CD4-positive, alpha-beta T cell (primary cell): ENCODE data around the gene ARSG. TPM values are rescaled to one million over a fixed set of nuclear protein-coding genes. Genes with fewer than 3 reads are reported as not detected.

Experiments
- ATAC-seq: fragments of 200-7000 bp; cut with Tn5 transposase; one replicate; pipeline ENCODE4 v1.10.0; 2022; ENCODE audit warnings: mild to moderate bottlenecking; ENCODE audit not compliant: poor library complexity
- CTCF ChIA-PET: fragments of 350-600 bp; sonication (Branson Sonifier 250); formaldehyde crosslinking; loops from one replicate; lab custom pipeline; 2021; ENCODE audit warnings: antibody characterized with exemption, inconsistent platforms; lab: Charles Lee
- POLR2A ChIA-PET: fragments of 350-600 bp; sonication (Branson Sonifier 250); formaldehyde crosslinking; loops from one replicate; lab custom pipeline; 2021; ENCODE audit warnings: antibody characterized with exemption, inconsistent platforms; lab: Charles Lee
- DNase-seq, 14 experiments: peaks; one replicate each; pipeline ENCODE4 v3.0.0-alpha.2; 2013 to 2020; ENCODE audit warnings: mixed read lengths in 2 of 14
- H3K27ac ChIP-seq, 2 donors: one replicate each; pipeline versions ENCODE4 v1.5.1 to v1.7.0; 2013; ENCODE audit warnings: low read length in 2 of 2, low read depth in 1 of 2, mild to moderate bottlenecking in 1 of 2
- H3K27me3 ChIP-seq, 2 experiments: 1 replicate in 1 of 2; 2 replicates in 1 of 2; pipeline versions ENCODE4 v1.6.1 to v1.7.0; 2013; ENCODE audit warnings: low read length in 2 of 2, control low read depth in 1 of 2, mild to moderate bottlenecking in 1 of 2, moderate library complexity in 1 of 2; ENCODE audit not compliant: insufficient read depth in 2 of 2, control insufficient read depth in 1 of 2
- H3K36me3 ChIP-seq: one replicate; pipeline ENCODE4 v1.6.1; 2013; ENCODE audit warnings: low read length, control low read depth; ENCODE audit not compliant: insufficient read depth
- H3K4me1 ChIP-seq: one replicate; pipeline ENCODE4 v1.6.1; 2013; ENCODE audit warnings: low read length, control low read depth; ENCODE audit not compliant: insufficient read depth
- H3K4me3 ChIP-seq: one replicate; pipeline ENCODE4 v1.5.1; 2013; ENCODE audit warnings: mild to moderate bottlenecking, low read length, moderate library complexity
- H3K9me3 ChIP-seq, 2 experiments: 1 replicate in 1 of 2; 2 replicates in 1 of 2; pipeline versions ENCODE4 v1.6.1 to v1.7.0; 2013; ENCODE audit warnings: low read length in 2 of 2, mild to moderate bottlenecking in 2 of 2, control low read depth in 1 of 2, moderate library complexity in 1 of 2; ENCODE audit not compliant: control insufficient read depth in 1 of 2, insufficient read depth in 1 of 2
- H3K27ac Mint-ChIP-seq: one replicate; pipeline ENCODE4 v1.8.0; 2020; ENCODE audit warnings: mixed read lengths
- H3K27me3 Mint-ChIP-seq: one replicate; pipeline ENCODE4 v1.8.0; 2021; ENCODE audit warnings: mixed read lengths
- H3K36me3 Mint-ChIP-seq: one replicate; pipeline ENCODE4 v1.8.0; 2021; ENCODE audit warnings: low read depth, mixed read lengths
- H3K4me1 Mint-ChIP-seq: one replicate; pipeline ENCODE4 v1.8.0; 2021; ENCODE audit warnings: low read depth, mixed read lengths
- H3K4me3 Mint-ChIP-seq: one replicate; pipeline ENCODE4 v1.8.0; 2020; ENCODE audit warnings: mild to moderate bottlenecking, mixed read lengths
- H3K9me3 Mint-ChIP-seq: one replicate; pipeline ENCODE4 v1.8.0; 2020; ENCODE audit warnings: mixed read lengths
- CTCF ChIP-seq: fragments of 200-600 bp; IDR thresholded peaks from one replicate; pipeline ENCODE4 v1.8.0; 2022; ENCODE audit warnings: antibody characterized with exemption, mild to moderate bottlenecking
- intact Hi-C, 2 experiments: fragments of 100-400 bp; cut with DNase I in 1 of 2; cut with micrococcal nuclease in 1 of 2; formaldehyde crosslinking; loops; one replicate each; pipeline versions ENCODE4 v1.15.1 to v1.9.0; 2023 to 2025; cut with DNase I, micrococcal nuclease
- total RNA-seq, 174 experiments: library from RNA in 2 of 174; stranded (reverse) in 2 of 174; gene quantifications; one replicate each; pipeline ENCODE4 v1.2.3 and lab custom pipeline; 2021 to 2026

Gene ARSG
- total RNA-seq, 2 experiments from 2014 or later = 13.8 to 16.0 TPM

- no peaks in the 10 kb centered on the region for H3K9me3 Mint-ChIP-seq
- ChIA-PET CTCF (interaction anchor here (0.7 to 1.3 kb wide), 2 partner anchors 25 to 112 kb away, joined by 3 to 7 read pairs; no protein-coding TSS in a partner anchor), POLR2A (interaction anchor here (0.6 to 6.3 kb wide), 4 partner anchors 25 to 170 kb away, joined by 4 to 104 read pairs (median 72); no protein-coding TSS in a partner anchor)
- no peak for TF ChIP-seq CTCF
- H3K27me3 Mint-ChIP-seq = no peaks in the 10 kb centered on the region
- Histone ChIP-seq H3K27ac (no peak overlapping the region), H3K4me1 (peaks cover 35% of the 10 kb centered on the region), H3K27me3 (no peaks in the 10 kb centered on the region), H3K9me3 (no peaks in the 10 kb centered on the region), H3K4me3 (no peak overlapping the region), H3K36me3 (peaks cover 3% of the 10 kb centered on the region)
- peak overlapping the region; percentile 98 for H3K4me3 Mint-ChIP-seq
- H3K36me3 Mint-ChIP-seq = peaks cover 9% of the 10 kb centered on the region
- intact Hi-C loops = no loop called here
- H3K27ac Mint-ChIP-seq = peak overlapping the region; percentile 98
- DNase-seq (peak in 2 of 14 experiments; percentile 53 to 64), ATAC-seq (no peak)
- peaks cover 52% of the 10 kb centered on the region for H3K4me1 Mint-ChIP-seq
Measured at GRCh38 chr17:68288375-68288774, 2.9 kb upstream of the ARSG start.

- no peak overlapping the region for H3K27ac ChIP-seq
- peak overlapping the region; percentile 98 for H3K27ac Mint-ChIP-seq
- no peak for TF ChIP-seq CTCF
- DNase-seq (peak in 3 of 14 experiments; percentile 43 to 76 (median 71)), ATAC-seq (no peak)
- H3K4me3 Mint-ChIP-seq = peak overlapping the region; percentile 98
- CTCF ChIA-PET = interaction anchor here (0.9 kb wide), 1 partner anchor 25 kb away, joined by 3 read pairs; no protein-coding TSS in a partner anchor
- peaks cover 52% of the 10 kb centered on the region for H3K4me1 Mint-ChIP-seq
- H3K27me3 Mint-ChIP-seq = no peaks in the 10 kb centered on the region
- peaks cover 3% of the 10 kb centered on the region for H3K36me3 ChIP-seq
- H3K36me3 Mint-ChIP-seq = peaks cover 9% of the 10 kb centered on the region
- intact Hi-C loops = no loop called here
- H3K27me3 ChIP-seq = no peaks in the 10 kb centered on the region
- no peak overlapping the region for H3K4me3 ChIP-seq
- no peaks in the 10 kb centered on the region for H3K9me3 ChIP-seq
- POLR2A ChIA-PET = interaction anchor here (0.9 to 6.3 kb wide), 8 partner anchors 26 to 169 kb away, joined by 3 to 104 read pairs (median 36); partner anchors contain the start of gene WIPI1
- peaks cover 39% of the 10 kb centered on the region for H3K4me1 ChIP-seq
- H3K9me3 Mint-ChIP-seq = no peaks in the 10 kb centered on the region
Measured at GRCh38 chr17:68288804-68289203, 2.5 kb upstream of the ARSG start.

GRCh38 chr17:68289473-68289872 lies 1.8 kb upstream of the ARSG start:
- Mint-ChIP-seq H3K9me3 (no peaks in the 10 kb centered on the region), H3K27ac (peak overlapping the region; percentile 98), H3K27me3 (no peaks in the 10 kb centered on the region), H3K4me3 (peak overlapping the region; percentile 98), H3K4me1 (peaks cover 58% of the 10 kb centered on the region), H3K36me3 (peaks cover 9% of the 10 kb centered on the region)
- no peak for TF ChIP-seq CTCF
- intact Hi-C loops = no loop called here
- H3K4me3 ChIP-seq = peak overlapping the region; percentile 91
- H3K36me3 ChIP-seq = peaks cover 3% of the 10 kb centered on the region
- H3K4me1 ChIP-seq = peaks cover 45% of the 10 kb centered on the region
- ChIA-PET POLR2A (interaction anchor here (0.6 to 6.3 kb wide), 23 partner anchors 10 to 223 kb away, joined by 3 to 104 read pairs (median 6); partner anchors contain the start of genes AMZ2, PRKAR1A and WIPI1), CTCF (interaction anchor here (0.9 to 1.0 kb wide), 2 partner anchors 26 to 29 kb away, joined by 3 read pairs; no protein-coding TSS in a partner anchor)
- no peak for ATAC-seq
- no peaks in the 10 kb centered on the region for H3K9me3 ChIP-seq
- H3K27me3 ChIP-seq = no peaks in the 10 kb centered on the region
- peak in 1 of 14 experiments; percentile 35 for DNase-seq
- H3K27ac ChIP-seq = peak overlapping the region in 1 of 2 donors; percentile 85
